GM18520 (cell line): ENCODE measurements around the gene ITFG1.
"Not testable (repeated sequence)": the region's sequence is repeated elsewhere in the genome, so short reads cannot be mapped to it uniquely, and the experiment has no call there.

Experiments used
- ATAC-seq: cut with Tn5 transposase; IDR thresholded peaks from one replicate; pipeline ENCODE4 v1.9.1; 2021; ENCODE audit not compliant: unreplicated experiment

The ITFG1 gene

DNA sequence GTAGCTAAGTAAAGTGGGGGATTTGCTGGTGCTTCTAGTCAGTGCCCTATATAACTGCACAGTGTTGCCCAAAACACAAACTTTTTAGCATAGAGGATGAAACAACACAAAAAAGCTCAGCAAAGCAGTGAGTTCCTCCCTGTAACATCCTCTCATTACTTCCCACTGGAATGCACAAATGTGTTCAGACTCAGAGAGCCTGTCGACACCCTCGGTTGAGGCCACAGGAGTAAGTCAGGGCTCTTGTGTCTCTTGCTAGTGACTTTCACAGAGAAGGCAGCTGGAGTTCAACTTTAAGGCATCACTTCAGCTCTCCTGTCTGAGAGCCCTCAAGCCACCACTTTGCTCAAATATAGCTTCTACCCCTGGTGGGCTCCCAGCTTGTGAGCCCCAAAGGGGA is 209.9 kb downstream of the ITFG1 start:
- ATAC-seq = no peak

DNA sequence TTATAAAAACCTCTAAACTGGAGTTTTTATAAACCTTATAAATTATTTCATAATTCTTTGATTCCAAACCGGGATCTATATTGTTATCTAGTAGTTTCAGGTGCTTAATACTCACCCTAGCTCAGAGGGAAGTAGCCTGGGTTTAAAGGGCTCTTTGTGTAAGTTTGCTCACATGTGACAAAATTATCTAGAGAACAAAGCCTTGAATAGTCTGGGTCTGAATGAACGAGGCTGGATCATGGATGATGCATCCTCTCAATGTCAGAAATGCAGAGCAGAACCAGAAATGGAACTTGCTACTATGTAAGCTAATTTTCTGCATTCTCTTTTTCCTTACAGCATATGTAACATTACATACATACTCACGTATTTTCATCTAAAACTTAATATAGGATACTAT is 213.2 kb downstream of the ITFG1 start:
- no peak for ATAC-seq

DNA sequence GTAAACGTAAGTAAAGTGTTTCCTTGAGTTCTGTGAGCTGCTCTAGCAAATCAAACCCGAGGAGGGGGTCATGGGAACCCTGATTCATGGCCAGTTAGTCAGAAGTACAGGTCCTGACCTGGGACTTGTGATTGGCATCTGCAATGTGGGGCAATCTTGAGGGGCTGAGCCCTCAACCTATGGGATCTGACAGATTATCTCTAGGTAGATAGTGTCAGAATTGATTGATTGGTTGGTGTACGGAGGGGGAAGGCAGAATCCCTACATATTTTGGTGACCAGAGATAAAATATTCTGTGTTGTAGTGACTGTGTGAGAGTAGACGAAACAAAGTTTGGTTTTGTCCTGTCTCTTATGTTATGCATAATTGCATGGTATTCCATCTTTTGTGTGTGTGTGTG is 216.7 kb downstream of the ITFG1 start:
- ATAC-seq = no peak

DNA sequence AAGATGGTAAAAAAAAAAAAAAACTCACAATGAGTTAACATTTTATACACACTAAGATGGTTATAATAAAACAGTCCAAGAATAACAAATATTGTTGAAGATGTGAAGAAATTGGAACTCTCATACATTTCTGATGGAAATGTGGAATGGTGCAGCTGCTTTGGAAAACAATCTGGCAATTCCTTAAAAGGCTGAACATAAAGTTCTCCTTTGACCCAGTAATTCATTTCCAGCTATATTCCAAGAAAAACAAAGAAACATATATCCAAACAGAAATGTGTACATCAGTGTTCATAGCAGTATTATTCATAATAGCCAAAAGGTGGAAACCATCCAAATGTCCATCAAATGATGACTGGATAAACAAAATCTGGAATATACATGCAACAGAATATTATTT is 219.8 kb downstream of the ITFG1 start:
- ATAC-seq = no peak

DNA sequence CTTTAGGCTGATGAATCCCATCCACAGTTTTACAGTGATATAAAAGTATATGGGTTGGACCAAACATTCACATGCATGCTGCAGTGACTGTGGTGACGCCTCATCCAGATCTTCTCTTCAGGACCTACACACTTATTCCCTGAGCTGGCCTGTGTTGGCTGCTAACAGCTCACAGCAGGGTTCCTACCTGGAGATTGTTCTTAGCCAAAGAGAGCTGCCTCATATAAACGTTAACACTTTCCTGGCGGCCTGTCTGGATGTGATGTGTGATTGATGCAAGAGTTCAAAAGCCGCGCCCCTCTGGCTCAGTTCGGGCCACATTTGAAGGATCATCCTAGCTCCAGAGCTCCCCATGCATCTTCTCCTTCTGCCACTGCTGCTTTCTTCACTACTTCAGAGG is 224.1 kb downstream of the ITFG1 start:
- ATAC-seq = no peak

DNA sequence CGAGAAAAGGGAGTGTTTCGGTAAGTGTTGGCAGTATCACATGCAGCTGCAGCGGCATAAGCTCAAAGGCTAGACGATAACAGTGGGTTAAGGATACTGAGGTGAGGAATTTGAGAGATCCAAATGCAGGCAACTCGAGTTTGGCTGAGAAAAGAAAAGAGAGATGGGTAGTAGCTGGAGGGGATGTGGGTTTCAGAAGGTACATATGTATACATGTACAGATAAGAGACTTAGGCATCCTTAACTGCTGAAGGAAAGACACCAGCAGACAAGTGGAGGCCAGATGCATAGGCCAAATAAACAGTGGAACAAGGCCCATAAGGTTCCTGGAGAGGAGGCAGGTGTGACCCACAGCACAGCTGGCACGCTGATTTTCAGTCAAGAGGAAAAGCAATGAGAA is 230.6 kb downstream of the ITFG1 start:
- ATAC-seq = no peak

DNA sequence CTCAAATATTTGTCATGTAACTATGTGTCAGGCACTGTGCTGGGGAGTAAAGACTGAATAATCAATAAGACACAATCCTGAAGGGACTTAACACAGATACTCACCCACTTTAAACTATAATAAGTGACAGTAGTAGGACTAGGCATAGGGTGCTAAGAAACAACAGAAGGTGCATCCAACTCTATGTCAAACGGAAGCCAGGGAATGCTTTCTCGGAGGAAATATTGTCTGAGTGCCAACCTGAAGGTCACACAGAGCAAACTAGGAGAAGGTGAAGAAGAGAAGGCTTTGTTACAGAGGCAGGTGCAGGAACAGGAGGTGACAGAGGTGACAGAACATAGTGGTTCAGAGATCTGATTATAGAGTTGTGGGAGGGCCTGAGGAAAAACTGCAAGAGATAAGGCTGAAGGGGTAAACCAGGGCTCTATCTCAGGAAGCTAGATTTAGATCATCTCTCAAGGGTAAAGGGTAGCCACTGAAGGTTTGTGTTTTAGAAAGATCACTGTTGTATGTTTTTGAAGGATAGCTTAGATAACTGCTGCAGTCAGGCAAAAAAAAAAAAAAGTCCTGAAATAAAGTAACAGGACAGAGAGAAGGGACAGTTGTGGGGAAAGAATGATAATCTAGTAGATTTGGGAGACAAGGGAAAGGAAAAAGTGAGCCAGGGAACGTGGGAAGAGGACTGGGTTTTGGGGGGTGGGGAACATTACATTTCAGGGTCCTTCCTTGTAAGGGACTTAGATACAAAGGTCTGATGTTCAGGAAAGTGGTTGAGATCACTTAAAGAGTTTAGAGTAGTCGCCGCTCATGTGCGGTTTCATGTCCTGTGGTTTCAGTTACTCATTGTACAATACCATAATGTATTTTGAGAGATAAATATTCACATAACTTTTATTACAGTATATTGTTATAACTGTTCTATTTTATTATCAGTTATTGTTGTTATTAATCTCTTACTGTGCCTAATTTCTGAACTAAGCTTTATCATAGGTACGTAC is 231.5 kb downstream of the ITFG1 start:
- no peak for ATAC-seq

DNA sequence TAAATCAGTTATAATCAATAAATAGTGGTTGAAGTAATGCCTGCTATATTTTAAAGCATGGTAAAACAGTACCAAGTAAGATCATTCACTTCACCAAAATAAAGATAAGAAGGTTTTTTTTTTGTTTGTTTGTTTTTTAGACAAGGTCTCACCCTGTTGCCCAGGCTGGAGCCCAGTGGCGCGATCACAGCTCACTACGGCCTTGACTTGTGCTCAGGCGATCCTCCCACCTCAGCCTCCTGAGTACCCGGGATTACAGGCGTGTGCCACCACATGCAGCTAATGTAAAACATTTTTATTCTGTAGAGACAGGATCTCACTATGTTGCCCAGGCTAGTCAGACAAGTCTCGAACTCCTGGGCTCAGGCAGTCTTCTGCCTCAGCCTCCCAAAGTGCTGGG is 232.6 kb downstream of the ITFG1 start:
- ATAC-seq = no peak

DNA sequence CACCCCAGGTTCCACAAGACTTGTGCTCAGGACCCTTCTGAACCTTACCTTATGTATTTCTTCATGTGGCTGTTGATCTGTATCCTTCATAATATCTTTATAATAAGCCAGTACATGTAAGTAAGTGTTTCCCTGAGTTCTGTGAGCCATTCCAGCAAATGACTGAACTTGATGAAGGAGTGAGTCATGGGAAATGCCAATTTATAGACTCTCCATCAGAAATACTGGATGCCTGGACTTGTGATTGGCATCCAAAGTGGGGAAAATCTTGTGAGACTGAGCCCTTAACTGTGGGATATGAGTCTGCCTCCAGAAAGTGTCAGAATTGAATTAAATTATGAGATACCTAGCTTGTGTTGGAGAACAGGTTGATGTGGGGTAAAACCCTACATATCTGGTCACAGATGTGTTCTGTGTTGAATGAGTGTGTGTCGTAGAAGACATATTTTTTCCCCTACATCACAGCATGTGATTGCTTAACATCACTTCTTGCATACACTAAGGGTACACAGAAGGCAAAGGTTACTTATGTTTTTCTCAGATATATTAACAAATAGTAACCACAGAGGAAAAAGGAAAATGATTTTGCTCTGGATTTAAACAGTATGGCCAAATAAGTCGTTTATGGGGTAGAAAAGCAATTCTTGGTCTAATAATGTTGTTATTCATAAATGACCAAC is 247.0 kb downstream of the ITFG1 start:
- no peak for ATAC-seq

DNA sequence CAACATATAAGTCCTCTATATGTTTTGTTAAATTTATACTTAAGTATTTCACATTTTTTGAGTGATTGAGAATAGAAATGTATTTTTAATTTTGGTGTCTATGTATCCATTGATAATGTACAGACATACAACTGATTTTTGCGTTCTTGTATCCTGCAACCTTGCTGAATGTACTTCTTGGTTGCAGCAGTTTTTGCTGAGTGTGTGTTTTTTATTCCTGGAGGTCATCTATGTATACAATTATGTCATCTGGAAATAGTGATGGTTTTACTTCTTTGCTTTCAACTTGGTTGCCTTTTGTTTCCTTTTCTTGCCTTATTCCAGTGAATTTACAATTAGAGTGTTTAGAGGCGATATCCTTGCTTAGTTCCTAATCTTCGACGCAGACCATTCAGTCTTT is 249.6 kb downstream of the ITFG1 start:
- no peak for ATAC-seq

DNA sequence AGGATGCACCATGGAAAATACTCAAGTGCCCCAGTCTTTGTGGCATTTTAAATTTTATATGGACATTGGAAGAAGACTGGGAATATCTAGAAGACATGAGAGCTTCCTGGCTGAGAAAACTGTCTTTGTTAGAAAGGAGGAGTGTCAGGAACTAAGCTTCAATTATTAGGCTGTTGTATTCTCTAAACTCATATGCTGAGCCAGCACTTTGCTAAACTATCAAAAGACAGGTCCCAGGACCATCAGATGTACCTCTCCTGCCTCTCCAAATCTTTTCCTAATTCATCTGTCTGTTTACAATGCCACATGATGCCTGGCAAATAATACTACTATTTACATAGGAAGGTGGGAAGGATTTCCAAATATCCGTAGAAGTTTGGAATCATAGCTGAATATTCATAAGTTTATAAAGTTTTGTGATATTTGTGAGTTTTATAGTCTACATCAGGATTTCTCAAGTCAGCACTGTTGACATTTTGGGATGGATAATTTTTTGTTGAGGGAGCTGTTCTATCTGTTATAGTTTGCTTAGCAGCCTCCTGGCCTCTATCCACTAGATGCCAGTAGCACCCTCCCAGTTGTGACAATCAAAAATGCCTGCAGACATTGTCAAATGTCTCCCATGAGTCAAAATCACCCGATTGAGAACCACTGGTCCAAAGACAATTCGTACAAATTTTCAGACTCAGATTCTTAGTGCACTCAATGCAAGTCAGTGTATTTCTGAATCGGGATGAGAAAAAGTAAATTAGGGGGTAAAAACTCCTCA is 255.9 kb downstream of the ITFG1 start:
- no peak for ATAC-seq

DNA sequence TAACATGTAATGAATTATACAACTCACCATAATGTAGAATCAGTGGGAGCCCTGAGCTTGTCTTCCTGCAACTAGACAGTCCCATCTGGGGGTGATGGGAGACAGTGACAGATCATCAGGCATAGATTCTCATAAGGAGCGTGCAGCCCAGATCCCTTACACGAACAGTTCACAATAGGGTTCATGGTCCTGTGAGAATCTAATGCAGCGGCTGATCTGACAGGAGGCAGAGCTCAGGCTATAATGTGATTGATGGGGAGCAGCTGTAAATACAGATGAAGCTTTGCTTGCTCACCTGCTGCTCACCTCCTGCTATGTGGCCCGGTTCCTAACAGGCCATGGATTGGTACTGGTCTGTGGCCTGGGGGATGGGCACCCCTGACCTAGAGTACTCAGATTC is 257.4 kb downstream of the ITFG1 start:
- ATAC-seq = not testable (repeated sequence)

DNA sequence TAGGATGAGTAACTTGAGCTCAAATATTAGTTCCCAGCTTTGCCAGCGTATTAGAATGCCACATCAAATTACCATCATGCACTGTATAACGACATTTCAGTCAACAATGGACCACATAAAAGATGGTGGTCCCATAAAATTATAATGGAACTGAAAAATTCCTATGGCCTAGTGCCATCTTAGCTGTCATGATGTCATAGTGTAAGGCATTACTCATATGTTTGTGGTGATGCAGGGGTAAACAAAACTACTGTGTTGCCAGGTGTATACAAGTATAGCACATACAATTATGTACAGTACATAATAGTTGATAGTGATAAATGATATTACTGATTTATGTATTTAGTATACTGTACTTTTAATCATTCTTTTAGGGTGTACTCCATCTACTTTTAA is 262.7 kb downstream of the ITFG1 start:
- ATAC-seq = no peak

DNA sequence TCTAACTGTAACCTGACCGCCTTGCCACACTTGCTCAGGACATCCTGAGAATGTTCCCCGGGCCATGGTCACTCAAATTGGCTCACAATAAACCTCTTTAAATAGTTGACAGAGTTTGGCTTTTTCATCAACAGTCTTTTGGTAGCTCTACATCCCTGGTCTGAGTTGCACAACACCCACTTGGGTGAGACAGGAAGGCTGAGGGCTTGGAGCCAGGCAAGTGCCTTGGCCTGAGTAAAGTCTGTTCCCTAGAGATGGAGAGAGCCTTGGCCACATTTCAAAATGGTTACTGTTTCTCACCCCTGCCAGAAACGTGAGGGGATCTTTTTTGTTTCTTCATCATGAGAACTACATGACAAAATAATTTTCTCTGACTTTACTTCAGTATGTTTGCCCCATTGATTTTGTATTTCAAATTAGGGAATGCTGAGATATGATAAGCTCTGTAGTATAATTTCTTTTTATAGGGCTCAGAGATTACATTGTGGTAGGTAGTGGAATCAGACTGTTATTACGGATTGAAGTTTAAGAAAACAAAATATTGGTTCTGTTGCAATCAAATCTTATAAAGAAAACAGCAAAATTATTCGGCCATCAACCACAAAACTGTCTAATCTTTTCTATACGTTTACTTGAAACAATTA is 263.2 kb downstream of the ITFG1 start:
- no peak for ATAC-seq

DNA sequence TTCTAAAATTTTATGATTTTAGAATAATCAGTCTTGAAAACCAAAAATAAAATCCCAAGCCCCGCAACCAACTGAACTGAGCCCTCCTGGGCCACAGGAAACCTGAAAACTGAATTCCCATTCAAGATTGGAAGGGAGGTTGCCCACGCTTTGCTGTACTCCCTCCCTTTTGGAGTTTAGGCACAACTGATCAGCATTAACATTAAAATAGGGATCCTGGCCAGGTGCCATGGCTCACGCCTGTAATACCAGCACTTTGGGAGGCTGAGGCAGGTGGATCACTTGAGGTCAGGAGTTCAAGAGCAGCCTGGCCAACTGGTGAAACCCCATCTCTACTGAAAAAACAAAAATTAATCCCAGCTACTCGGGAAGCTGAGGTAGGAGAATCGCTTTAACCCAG is 264.4 kb downstream of the ITFG1 start:
- no peak for ATAC-seq

DNA sequence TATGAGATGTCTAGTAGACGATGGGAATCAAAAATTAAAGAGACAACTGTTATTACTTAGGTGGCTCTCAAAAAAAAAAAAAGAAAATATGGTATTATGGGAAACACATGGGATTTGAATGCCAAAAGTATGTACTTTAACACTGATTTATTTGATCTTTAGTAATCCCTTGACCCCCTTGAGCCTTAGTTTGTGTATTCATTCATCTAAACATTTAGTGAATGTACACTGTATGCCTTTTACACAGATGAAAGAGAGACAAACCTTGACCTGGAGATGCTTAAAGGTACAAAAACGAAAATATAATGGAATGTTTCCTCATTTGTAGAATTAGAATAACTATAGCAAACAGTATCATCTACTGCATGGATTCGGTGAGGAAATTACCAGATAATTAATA is 278.5 kb downstream of the ITFG1 start:
- ATAC-seq = no peak

DNA sequence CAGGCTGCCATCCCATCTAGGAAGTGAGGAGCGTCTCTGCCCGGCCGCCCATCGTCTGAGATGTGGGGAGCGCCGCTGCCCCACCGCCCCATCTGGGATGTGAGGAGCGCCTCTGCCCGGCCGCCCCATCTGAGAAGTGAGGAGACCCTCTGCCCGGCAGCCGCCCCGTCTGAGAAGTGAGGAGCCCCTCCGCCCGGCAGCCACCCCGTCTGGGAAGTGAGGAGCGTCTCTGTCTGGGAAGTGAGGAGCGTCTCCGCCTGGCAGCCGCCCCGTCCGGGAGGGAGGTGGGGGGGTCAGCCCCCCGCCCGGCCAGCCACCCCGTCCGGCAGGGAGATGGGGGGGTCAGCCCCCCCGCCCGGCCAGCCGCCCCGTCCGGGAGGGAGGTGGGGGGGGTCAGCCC is 279.8 kb downstream of the ITFG1 start:
- ATAC-seq = not testable (repeated sequence)

DNA sequence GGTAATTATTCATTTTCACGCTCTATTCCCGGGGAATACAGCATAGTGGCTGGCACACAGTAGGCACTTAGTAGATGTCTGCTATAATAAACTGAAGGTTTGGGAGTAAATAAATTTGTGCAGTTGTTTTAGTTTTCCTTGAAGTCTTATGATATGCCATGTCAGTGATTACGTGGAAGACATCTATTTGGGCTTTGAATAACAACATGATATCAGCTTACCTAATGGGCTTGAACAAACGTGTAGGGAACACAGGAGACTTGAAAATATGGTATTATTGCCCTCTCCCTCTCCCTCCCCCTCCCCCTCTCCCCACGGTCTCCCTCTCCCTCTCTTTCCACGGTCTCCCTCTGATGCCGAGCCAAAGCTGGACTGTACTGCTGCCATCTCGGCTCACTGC is 280.8 kb downstream of the ITFG1 start:
- no peak for ATAC-seq

DNA sequence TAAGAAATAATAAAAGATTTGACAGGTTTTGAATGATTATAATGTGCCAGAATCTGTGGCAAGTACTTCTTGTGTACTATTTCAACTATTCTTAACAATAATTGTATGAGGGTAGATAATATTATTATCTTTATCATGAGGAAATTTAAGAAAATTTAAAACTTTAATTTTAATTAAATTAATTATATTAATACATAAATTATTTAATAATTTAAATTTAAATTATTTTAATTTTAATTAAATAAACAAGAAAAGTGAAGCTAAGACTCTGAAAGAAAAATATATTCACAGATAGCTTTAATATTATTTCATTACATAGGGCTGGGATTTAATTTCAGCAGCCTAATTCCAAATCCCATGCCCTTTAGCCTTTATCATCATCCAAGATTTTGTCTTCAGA is 285.7 kb downstream of the ITFG1 start:
- no peak for ATAC-seq

DNA sequence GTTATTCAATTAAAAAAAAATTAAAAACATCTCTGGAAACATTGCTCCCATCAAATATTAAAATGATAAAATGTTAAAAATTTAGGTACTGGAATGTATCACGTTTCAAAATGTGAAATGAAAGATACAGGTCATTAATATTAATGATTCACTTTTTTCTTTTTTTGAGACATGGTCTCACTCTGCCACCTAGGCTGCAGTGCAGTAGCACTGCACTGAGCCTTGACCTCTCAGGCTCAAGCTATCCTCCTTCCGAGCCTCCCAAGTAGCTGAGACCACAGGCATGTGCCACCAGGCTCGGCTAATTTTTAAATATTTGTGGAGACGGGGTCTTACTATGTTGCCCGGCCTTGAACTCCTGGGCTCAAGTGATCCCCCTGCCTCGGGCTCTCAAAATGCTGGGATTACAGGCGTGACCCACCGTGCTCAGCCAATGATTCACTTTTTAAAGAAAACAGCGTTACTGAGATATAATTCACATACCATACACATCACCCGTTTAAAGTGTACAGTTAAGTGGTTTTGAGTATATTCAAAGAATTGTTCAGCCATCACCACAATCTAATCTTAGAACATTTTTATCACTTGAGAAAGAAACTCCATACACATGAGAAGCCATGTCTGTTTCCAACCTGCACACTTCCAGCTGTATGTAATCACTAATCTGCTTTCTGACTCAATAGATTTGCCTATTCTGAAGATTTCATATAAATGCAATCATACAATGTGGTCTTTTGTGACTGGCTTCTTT is 298.0 kb downstream of the ITFG1 start:
- no peak for ATAC-seq
